Trophoblast cell (in vitro differentiated cells and primary cell): Measurements from ENCODE around the gene PCDH1.

Experiments
- DNase-seq, 2 donors: peaks; one replicate each; pipeline ENCODE4 v3.0.0-alpha.2; 2016
- H2AFZ ChIP-seq: 2 replicates; pipeline ENCODE4 v1.6.1; 2013; ENCODE audit warnings: low read length, moderate library complexity, mild to moderate bottlenecking; ENCODE audit not compliant: insufficient read depth, poor library complexity
- H2AK5ac ChIP-seq: 2 replicates; pipeline ENCODE4 v1.6.1; 2013; ENCODE audit warnings: mild to moderate bottlenecking, low read length
- H2BK120ac ChIP-seq: 2 replicates; pipeline ENCODE4 v1.6.1; 2013; ENCODE audit warnings: low read length, mild to moderate bottlenecking, moderate library complexity; ENCODE audit not compliant: insufficient read depth, poor library complexity
- H2BK12ac ChIP-seq: 2 replicates; pipeline ENCODE4 v1.6.1; 2013; ENCODE audit warnings: mild to moderate bottlenecking, low read length, moderate library complexity
- H2BK5ac ChIP-seq: 2 replicates; pipeline ENCODE4 v1.6.1; 2013; ENCODE audit warnings: low read length, low read depth, moderate library complexity, mild to moderate bottlenecking; ENCODE audit not compliant: poor library complexity
- H3K14ac ChIP-seq: 2 replicates; pipeline ENCODE4 v1.6.1; 2013; ENCODE audit warnings: mild to moderate bottlenecking, low read length
- H3K18ac ChIP-seq: 2 replicates; pipeline ENCODE4 v1.6.1; 2013; ENCODE audit warnings: mild to moderate bottlenecking, low read length
- H3K23ac ChIP-seq: 2 replicates; pipeline ENCODE4 v1.6.1; 2013; ENCODE audit warnings: low read length
- H3K27ac ChIP-seq: 2 replicates; pipeline ENCODE4 v1.5.1; 2013; ENCODE audit warnings: low read depth, mild to moderate bottlenecking, inconsistent platforms, low read length, moderate library complexity
- H3K27me3 ChIP-seq: 2 replicates; pipeline ENCODE4 v1.6.1; 2013; ENCODE audit warnings: inconsistent platforms, mild to moderate bottlenecking, low read length, moderate library complexity; ENCODE audit not compliant: insufficient read depth
- H3K36me3 ChIP-seq, 2 experiments: 1 replicate in 1 of 2; 2 replicates in 1 of 2; pipeline ENCODE4 v1.6.1; 2013; ENCODE audit warnings: low read length in 2 of 2, mild to moderate bottlenecking in 2 of 2, moderate library complexity in 1 of 2; ENCODE audit not compliant: insufficient read depth in 2 of 2, control insufficient read depth in 1 of 2
- H3K4ac ChIP-seq: 2 replicates; pipeline ENCODE4 v1.6.1; 2013; ENCODE audit warnings: low read depth, mild to moderate bottlenecking, low read length, moderate library complexity
- H3K4me1 ChIP-seq, 2 experiments: 1 replicate in 1 of 2; 2 replicates in 1 of 2; pipeline ENCODE4 v1.6.1; 2013; ENCODE audit warnings: low read length in 2 of 2, mild to moderate bottlenecking in 2 of 2, moderate library complexity in 1 of 2; ENCODE audit not compliant: insufficient read depth in 2 of 2, control insufficient read depth in 1 of 2
- H3K4me2 ChIP-seq: 2 replicates; pipeline ENCODE4 v1.6.1; 2013; ENCODE audit warnings: inconsistent platforms, mild to moderate bottlenecking, low read length, moderate library complexity
- H3K4me3 ChIP-seq: 2 replicates; pipeline ENCODE4 v1.5.1; 2013; ENCODE audit warnings: mild to moderate bottlenecking, low read depth, low read length, inconsistent platforms
- H3K79me1 ChIP-seq: one replicate; pipeline ENCODE4 v1.6.1; 2013; ENCODE audit warnings: low read length
- H3K79me2 ChIP-seq: 2 replicates; pipeline ENCODE4 v1.6.1; 2013; ENCODE audit warnings: low read length, mild to moderate bottlenecking; ENCODE audit not compliant: control insufficient read depth, insufficient read depth, poor library complexity
- H3K9ac ChIP-seq: 2 replicates; pipeline ENCODE4 v1.6.1; 2013; ENCODE audit warnings: mild to moderate bottlenecking, low read length
- H3K9me3 ChIP-seq: 2 replicates; pipeline ENCODE4 v1.6.1; 2013; ENCODE audit warnings: low read depth, mild to moderate bottlenecking, control low read depth, inconsistent platforms, low read length; ENCODE audit not compliant: insufficient read depth
- H4K12ac ChIP-seq: 2 replicates; pipeline ENCODE4 v1.6.1; 2013; ENCODE audit warnings: low read depth, mild to moderate bottlenecking, low read length, moderate library complexity
- H4K8ac ChIP-seq: 2 replicates; pipeline ENCODE4 v1.6.1; 2013; ENCODE audit warnings: low read depth, mild to moderate bottlenecking, low read length, moderate library complexity
- H4K91ac ChIP-seq: one replicate; pipeline ENCODE4 v1.6.1; 2013; ENCODE audit warnings: low read depth, mild to moderate bottlenecking, low read length, moderate library complexity
- WGBS: extraction: QIAGEN DNeasy Blood & Tissue Kit; methylation state at CpG from one replicate; pipeline ENCODE4 v1.1.7; 2013; ENCODE audit warnings: missing lambda C conversion rate; ENCODE audit not compliant: insufficient read length, insufficient coverage; ENCODE audit errors: extremely low coverage; 5-methylcytosine and 5-hydroxymethylcytosine counted together

Gene PCDH1

GRCh38 chr5:141880961-141881801 lies 3.0 kb upstream of the PCDH1 start:
- H4K8ac ChIP-seq: no peak overlapping the region
- no peak overlapping the region for H3K23ac ChIP-seq
- no peak overlapping the region for H3K9ac ChIP-seq
- peaks cover 18% of the 10 kb centered on the region for H3K27me3 ChIP-seq
- no peak overlapping the region for H4K12ac ChIP-seq
- no peak overlapping the region for H2AFZ ChIP-seq
- no peak overlapping the region for H2BK120ac ChIP-seq
- H3K79me2 ChIP-seq: no peaks in the 10 kb centered on the region
- no peak overlapping the region for H2AK5ac ChIP-seq
- H4K91ac ChIP-seq: no peak overlapping the region
- H3K27ac ChIP-seq: no peak overlapping the region
- H2BK5ac ChIP-seq: no peak overlapping the region
- no peak overlapping the region for H3K18ac ChIP-seq
- no CpG with 5 or more reads among the region's 8 CpGs for WGBS
- H3K4me2 ChIP-seq: no peak overlapping the region
- no peak overlapping the region for H2BK12ac ChIP-seq
- H3K36me3 ChIP-seq: no peaks in the 10 kb centered on the region
- H3K79me1 ChIP-seq: no peaks in the 10 kb centered on the region
- no peak overlapping the region for H3K4me3 ChIP-seq
- no peak overlapping the region for H3K4ac ChIP-seq
- no peak for DNase-seq
- peaks cover 37 to 50% of the 10 kb centered on the region in 2 experiments for H3K4me1 ChIP-seq
- H3K9me3 ChIP-seq: peaks cover 2% of the 10 kb centered on the region
- H3K14ac ChIP-seq: no peak overlapping the region

GRCh38 chr5:141879941-141880738 lies 1.9 kb upstream of the PCDH1 start:
- Histone ChIP-seq H3K4ac (no peak overlapping the region), H3K9ac (no peak overlapping the region), H4K8ac (no peak overlapping the region), H2AK5ac (no peak overlapping the region), H3K4me2 (no peak overlapping the region), H4K12ac (no peak overlapping the region), H3K27ac (no peak overlapping the region), H3K18ac (no peak overlapping the region), H2BK120ac (no peak overlapping the region), H3K27me3 (peaks cover 26% of the 10 kb centered on the region), H2BK5ac (no peak overlapping the region), H3K23ac (no peak overlapping the region), H3K14ac (no peak overlapping the region), H3K36me3 (no peaks in the 10 kb centered on the region), H4K91ac (no peak overlapping the region), H3K9me3 (peaks cover 2% of the 10 kb centered on the region), H3K79me2 (no peaks in the 10 kb centered on the region), H3K79me1 (no peaks in the 10 kb centered on the region), H3K4me3 (no peak overlapping the region), H2AFZ (no peak overlapping the region), H2BK12ac (no peak overlapping the region), H3K4me1 (peaks cover 37 to 54% of the 10 kb centered on the region in 2 experiments)
- WGBS: no CpG with 5 or more reads among the region's 7 CpGs
- no peak for DNase-seq

GRCh38 chr5:141879426-141879759 lies 1.2 kb upstream of the PCDH1 start:
- no peaks in the 10 kb centered on the region for H3K79me1 ChIP-seq
- no peak overlapping the region for H4K12ac ChIP-seq
- H4K91ac ChIP-seq: no peak overlapping the region
- no peaks in the 10 kb centered on the region for H3K79me2 ChIP-seq
- H3K4me2 ChIP-seq: no peak overlapping the region
- no peak overlapping the region for H2AK5ac ChIP-seq
- H2BK120ac ChIP-seq: no peak overlapping the region
- H3K9ac ChIP-seq: no peak overlapping the region
- H2AFZ ChIP-seq: no peak overlapping the region
- H3K23ac ChIP-seq: no peak overlapping the region
- no CpG with 5 or more reads among the region's 2 CpGs for WGBS
- no peak overlapping the region for H2BK12ac ChIP-seq
- no peak overlapping the region for H4K8ac ChIP-seq
- H3K4me1 ChIP-seq: peaks cover 37 to 54% of the 10 kb centered on the region in 2 experiments
- H3K27ac ChIP-seq: no peak overlapping the region
- no peak overlapping the region for H3K18ac ChIP-seq
- no peaks in the 10 kb centered on the region for H3K36me3 ChIP-seq
- no peak overlapping the region for H3K14ac ChIP-seq
- H3K27me3 ChIP-seq: peaks cover 26% of the 10 kb centered on the region
- no peak overlapping the region for H2BK5ac ChIP-seq
- peaks cover 2% of the 10 kb centered on the region for H3K9me3 ChIP-seq
- no peak for DNase-seq
- H3K4ac ChIP-seq: no peak overlapping the region
- no peak overlapping the region for H3K4me3 ChIP-seq

GRCh38 chr5:141878711-141879425 lies 658 bp upstream of the PCDH1 start:
- no peak overlapping the region for H2AK5ac ChIP-seq
- no peaks in the 10 kb centered on the region for H3K79me1 ChIP-seq
- no peak overlapping the region for H3K27ac ChIP-seq
- H3K4me3 ChIP-seq: peak overlapping the region; percentile 50
- H3K4me1 ChIP-seq: peaks cover 37 to 56% of the 10 kb centered on the region in 2 experiments
- H2AFZ ChIP-seq: no peak overlapping the region
- H3K9me3 ChIP-seq: peaks cover 2% of the 10 kb centered on the region
- no peak overlapping the region for H3K4ac ChIP-seq
- no peak overlapping the region for H4K12ac ChIP-seq
- H2BK12ac ChIP-seq: no peak overlapping the region
- no peak overlapping the region for H3K23ac ChIP-seq
- no peak overlapping the region for H2BK120ac ChIP-seq
- no CpG with 5 or more reads among the region's 40 CpGs for WGBS
- no peaks in the 10 kb centered on the region for H3K36me3 ChIP-seq
- H3K9ac ChIP-seq: no peak overlapping the region
- H3K79me2 ChIP-seq: no peaks in the 10 kb centered on the region
- H3K18ac ChIP-seq: no peak overlapping the region
- no peak overlapping the region for H3K14ac ChIP-seq
- peak overlapping the region; percentile 68 for H3K4me2 ChIP-seq
- no peak overlapping the region for H2BK5ac ChIP-seq
- peaks cover 26% of the 10 kb centered on the region for H3K27me3 ChIP-seq
- no peak overlapping the region for H4K8ac ChIP-seq
- DNase-seq: peak; percentile 96 to 100
- no peak overlapping the region for H4K91ac ChIP-seq
